Vagina (tissue), 2 donors: ENCODE results near the gene CEP63. TPM values are rescaled to one million over a fixed set of nuclear protein-coding genes. Genes with fewer than 3 reads are reported as not detected.
A peak's percentile ranks its signal among the peaks of the same experiment; 100 is the strongest.

ENCODE experiments used
- DNase-seq, 2 donors: peaks; one replicate each; pipeline ENCODE4 v3.0.0-alpha.2; 2017; ENCODE audit errors: extremely low spot score in 2 of 2
- H3K27ac ChIP-seq: fragments of 200-600 bp; sonication (generic); one replicate; pipeline ENCODE4 v1.5.1; 2019
- H3K27me3 ChIP-seq: fragments of 200-600 bp; sonication (generic); one replicate; pipeline ENCODE4 v1.5.1; 2019
- H3K36me3 ChIP-seq, 2 donors: fragments of 200-600 bp; sonication (generic); one replicate each; pipeline ENCODE4 v1.5.1; 2017 to 2019
- H3K4me1 ChIP-seq: fragments of 200-600 bp; sonication (generic); one replicate; pipeline ENCODE4 v1.5.1; 2019
- H3K4me3 ChIP-seq, 2 donors: fragments of 200-600 bp; sonication (generic); 1 replicate in 1 of 2; 2 replicates in 1 of 2; pipeline ENCODE4 v1.5.1; 2016 to 2019
- H3K9me3 ChIP-seq: fragments of 200-600 bp; sonication (generic); one replicate; pipeline ENCODE4 v1.5.1; 2019
- CTCF ChIP-seq, 3 experiments: fragments of 450-650 bp in 2 of 3; fragments of 200-600 bp in 1 of 3; sonication (generic) in 1 of 3; IDR thresholded peaks; one replicate each; pipeline ENCODE4 v1.5.1; 2017 to 2019; ENCODE audit warnings: antibody characterized with exemption in 3 of 3, mild to moderate bottlenecking in 2 of 3, moderate library complexity in 2 of 3
- POLR2A ChIP-seq, 2 donors: fragments of 450-650 bp; IDR thresholded peaks; one replicate each; pipeline ENCODE4 v1.6.1; 2017; ENCODE audit warnings: antibody characterized with exemption in 2 of 2, mild to moderate bottlenecking in 2 of 2, moderate library complexity in 2 of 2
- POLR2AphosphoS5 ChIP-seq, 2 donors: sonication (generic); formaldehyde crosslinking; IDR thresholded peaks; one replicate each; pipeline ENCODE4 v1.9.0; 2017; ENCODE audit warnings: antibody characterized with exemption in 2 of 2, mild to moderate bottlenecking in 2 of 2, low read depth in 1 of 2; ENCODE audit not compliant: insufficient read depth in 1 of 2
- intact Hi-C: fragments of 100-400 bp; cut with DNase I; formaldehyde crosslinking; loops from one replicate; pipeline ENCODE4 v1.15.1; 2023
- total RNA-seq: library from RNA; depleted of rRNA; stranded (reverse); fragments of >200 nt; gene quantifications from one replicate; pipeline ENCODE4 v1.2.3, GENCODE V29; 2016

The CEP63 gene
- total RNA-seq, 1 donor from 2014 or later = 12.5 TPM

- intact Hi-C loops = loop anchor here (10.0 kb wide), 1 partner anchor 1285 kb away; no protein-coding TSS in a partner anchor
Observed at GRCh38 chr3:134609821-134610431, 124.1 kb downstream of the CEP63 start.

GRCh38 chr3:134610432-134611385 lies 124.9 kb downstream of the CEP63 start:
- Histone ChIP-seq H3K9me3 (no peaks in the 10 kb centered on the region), H3K27me3 (no peaks in the 10 kb centered on the region), H3K4me1 (no peaks in the 10 kb centered on the region), H3K4me3 (no peak overlapping the region), H3K27ac (no peak overlapping the region), H3K36me3 (no peaks in the 10 kb centered on the region)
- DNase-seq = peak; percentile 72 to 92
- no peak for TF ChIP-seq CTCF (IDR thresholded peaks at IDR 0.05)
- TF ChIP-seq POLR2A (IDR thresholded peaks at IDR 0.05) = no peak
- TF ChIP-seq POLR2AphosphoS5 (IDR thresholded peaks at IDR 0.05; ENCODE audit: insufficient read depth in 1 of 2, low read depth in 1 of 2) = no peak
- intact Hi-C loops = no loop called here

More at GRCh38 chr3:134609821-134610431, 124.1 kb downstream of the CEP63 start:
- H3K9me3 ChIP-seq = no peaks in the 10 kb centered on the region
- H3K27me3 ChIP-seq = no peaks in the 10 kb centered on the region
- no peak overlapping the region for H3K27ac ChIP-seq
- no peak overlapping the region for H3K4me3 ChIP-seq
- no peaks in the 10 kb centered on the region for H3K4me1 ChIP-seq
- DNase-seq = peak; percentile 75 to 77
- no peak for TF ChIP-seq POLR2AphosphoS5 (IDR thresholded peaks at IDR 0.05; ENCODE audit: insufficient read depth in 1 of 2, low read depth in 1 of 2)
- no peak for TF ChIP-seq CTCF (IDR thresholded peaks at IDR 0.05)
- no peak for TF ChIP-seq POLR2A (IDR thresholded peaks at IDR 0.05)
- no peaks in the 10 kb centered on the region for H3K36me3 ChIP-seq

GRCh38 chr3:134611516-134611915 lies 125.7 kb downstream of the CEP63 start:
- Histone ChIP-seq H3K4me1 (no peaks in the 10 kb centered on the region), H3K9me3 (no peaks in the 10 kb centered on the region), H3K4me3 (no peak overlapping the region), H3K27me3 (no peaks in the 10 kb centered on the region), H3K27ac (no peak overlapping the region), H3K36me3 (no peaks in the 10 kb centered on the region)
- peak; percentile 37 to 81 for DNase-seq
- intact Hi-C loops = no loop called here
- TF ChIP-seq POLR2AphosphoS5 (IDR thresholded peaks at IDR 0.05; ENCODE audit: insufficient read depth in 1 of 2, low read depth in 1 of 2) (no peak), CTCF (IDR thresholded peaks at IDR 0.05) (no peak), POLR2A (IDR thresholded peaks at IDR 0.05) (no peak)

- no peak for TF ChIP-seq POLR2A (IDR thresholded peaks at IDR 0.05)
- TF ChIP-seq POLR2AphosphoS5 (IDR thresholded peaks at IDR 0.05; ENCODE audit: insufficient read depth in 1 of 2, low read depth in 1 of 2) = no peak
Observed at GRCh38 chr3:134613006-134613520, 127.2 kb downstream of the CEP63 start.

GRCh38 chr3:134614955-134615354 lies 129.1 kb downstream of the CEP63 start:
- intact Hi-C loops = no loop called here

More at GRCh38 chr3:134613006-134613520, 127.2 kb downstream of the CEP63 start:
- H3K4me1 ChIP-seq = no peaks in the 10 kb centered on the region
- no peak overlapping the region for H3K27ac ChIP-seq
- intact Hi-C loops = no loop called here
- H3K4me3 ChIP-seq = no peak overlapping the region
- no peaks in the 10 kb centered on the region for H3K36me3 ChIP-seq
- no peaks in the 10 kb centered on the region for H3K27me3 ChIP-seq
- H3K9me3 ChIP-seq = no peaks in the 10 kb centered on the region
- peak; percentile 52 to 58 for DNase-seq

More at GRCh38 chr3:134614955-134615354, 129.1 kb downstream of the CEP63 start:
- TF ChIP-seq POLR2AphosphoS5 (IDR thresholded peaks at IDR 0.05; ENCODE audit: insufficient read depth in 1 of 2, low read depth in 1 of 2) = no peak
- no peak for TF ChIP-seq POLR2A (IDR thresholded peaks at IDR 0.05)
- TF ChIP-seq CTCF (IDR thresholded peaks at IDR 0.05) = no peak
- H3K9me3 ChIP-seq = no peaks in the 10 kb centered on the region
- no peaks in the 10 kb centered on the region for H3K27me3 ChIP-seq
- DNase-seq = peak in 1 of 2 donors; percentile 34
- H3K36me3 ChIP-seq = no peaks in the 10 kb centered on the region
- no peak overlapping the region for H3K4me3 ChIP-seq
- H3K4me1 ChIP-seq = no peaks in the 10 kb centered on the region
- no peak overlapping the region for H3K27ac ChIP-seq
